ENCODE results near the gene HMGB2.

Gene HMGB2

GRCh38 chr4:173334085-173334890 is at the start of gene HMGB2:
Gene HMGB2, minus strand, starts transcription at chr4:173334358. Its CDS starts 709 bp downstream, at chr4:173333649.
- Mint-ChIP-seq H3K4me1 (peaks cover 26% of the 10 kb centered on the region), H3K27me3 (ENCODE audit: low read depth) (no peaks in the 10 kb centered on the region), H3K4me3 (peak within 1 kb of the TSS; percentile 94 to 98 (median 96)), H3K36me3 (ENCODE audit: low read depth) (peaks cover 27% of the 10 kb centered on the region), H3K27ac (peak within 1 kb of the TSS; percentile 97 to 99 (median 98)), H3K9me3 (no peaks in the 10 kb centered on the region)
- TF ChIP-seq, protein P1, sequence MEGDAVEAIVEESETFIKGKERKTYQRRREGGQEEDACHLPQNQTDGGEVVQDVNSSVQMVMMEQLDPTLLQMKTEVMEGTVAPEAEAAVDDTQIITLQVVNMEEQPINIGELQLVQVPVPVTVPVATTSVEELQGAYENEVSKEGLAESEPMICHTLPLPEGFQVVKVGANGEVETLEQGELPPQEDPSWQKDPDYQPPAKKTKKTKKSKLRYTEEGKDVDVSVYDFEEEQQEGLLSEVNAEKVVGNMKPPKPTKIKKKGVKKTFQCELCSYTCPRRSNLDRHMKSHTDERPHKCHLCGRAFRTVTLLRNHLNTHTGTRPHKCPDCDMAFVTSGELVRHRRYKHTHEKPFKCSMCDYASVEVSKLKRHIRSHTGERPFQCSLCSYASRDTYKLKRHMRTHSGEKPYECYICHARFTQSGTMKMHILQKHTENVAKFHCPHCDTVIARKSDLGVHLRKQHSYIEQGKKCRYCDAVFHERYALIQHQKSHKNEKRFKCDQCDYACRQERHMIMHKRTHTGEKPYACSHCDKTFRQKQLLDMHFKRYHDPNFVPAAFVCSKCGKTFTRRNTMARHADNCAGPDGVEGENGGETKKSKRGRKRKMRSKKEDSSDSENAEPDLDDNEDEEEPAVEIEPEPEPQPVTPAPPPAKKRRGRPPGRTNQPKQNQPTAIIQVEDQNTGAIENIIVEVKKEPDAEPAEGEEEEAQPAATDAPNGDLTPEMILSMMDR (IDR thresholded peaks at IDR 0.05; ENCODE audit: unreplicated experiment in 3 of 3) = no peak

- no peaks in the 10 kb centered on the region for H3K4me1 Mint-ChIP-seq
- H3K9me3 Mint-ChIP-seq = no peaks in the 10 kb centered on the region
- no peaks in the 10 kb centered on the region for H3K27me3 Mint-ChIP-seq (ENCODE audit: low read depth)
- TF ChIP-seq, protein P1 (IDR thresholded peaks at IDR 0.05; ENCODE audit: unreplicated experiment in 3 of 3) = no peak
- no peak overlapping the region for H3K27ac Mint-ChIP-seq
- peaks cover 4% of the 10 kb centered on the region for H3K36me3 Mint-ChIP-seq (ENCODE audit: low read depth)
- H3K4me3 Mint-ChIP-seq = no peak overlapping the region
Measured at GRCh38 chr4:173382349-173382748, 48.2 kb upstream of the HMGB2 start.

DNA sequence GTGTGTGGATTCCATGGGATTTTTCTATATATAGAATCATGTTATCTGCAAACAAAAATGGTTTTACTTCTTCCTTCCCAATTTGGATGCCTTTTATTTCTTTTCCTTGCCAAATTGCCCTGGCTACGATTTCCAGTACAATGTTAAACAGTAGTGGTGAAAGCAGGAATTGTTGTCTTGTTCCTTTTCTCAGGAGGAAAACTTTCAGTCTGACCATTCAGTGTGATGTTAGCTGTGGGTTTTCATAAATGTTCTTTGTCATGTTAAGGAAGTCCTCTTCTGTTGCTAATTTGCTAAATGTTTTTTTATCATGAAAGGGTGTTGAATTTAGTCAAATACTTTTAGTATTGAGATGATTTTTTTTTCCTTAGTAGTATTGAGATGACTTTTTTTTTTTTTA is 47.5 kb upstream of the HMGB2 start:
- H3K27me3 Mint-ChIP-seq (ENCODE audit: low read depth) = no peaks in the 10 kb centered on the region
- no peak overlapping the region for H3K4me3 Mint-ChIP-seq
- no peak overlapping the region for H3K27ac Mint-ChIP-seq
- peaks cover 4% of the 10 kb centered on the region for H3K36me3 Mint-ChIP-seq (ENCODE audit: low read depth)
- no peaks in the 10 kb centered on the region for H3K9me3 Mint-ChIP-seq
- TF ChIP-seq, protein P1 (IDR thresholded peaks at IDR 0.05; ENCODE audit: unreplicated experiment in 3 of 3) = no peak
- no peaks in the 10 kb centered on the region for H3K4me1 Mint-ChIP-seq

GRCh38 chr4:173380987-173381386 is 46.8 kb upstream of the HMGB2 start:
- H3K36me3 Mint-ChIP-seq (ENCODE audit: low read depth) = peaks cover 5% of the 10 kb centered on the region
- H3K4me1 Mint-ChIP-seq = no peaks in the 10 kb centered on the region
- no peaks in the 10 kb centered on the region for H3K9me3 Mint-ChIP-seq
- no peak overlapping the region for H3K4me3 Mint-ChIP-seq
- TF ChIP-seq, protein P1 (IDR thresholded peaks at IDR 0.05; ENCODE audit: unreplicated experiment in 3 of 3) = no peak
- no peak overlapping the region for H3K27ac Mint-ChIP-seq
- no peaks in the 10 kb centered on the region for H3K27me3 Mint-ChIP-seq (ENCODE audit: low read depth)

DNA sequence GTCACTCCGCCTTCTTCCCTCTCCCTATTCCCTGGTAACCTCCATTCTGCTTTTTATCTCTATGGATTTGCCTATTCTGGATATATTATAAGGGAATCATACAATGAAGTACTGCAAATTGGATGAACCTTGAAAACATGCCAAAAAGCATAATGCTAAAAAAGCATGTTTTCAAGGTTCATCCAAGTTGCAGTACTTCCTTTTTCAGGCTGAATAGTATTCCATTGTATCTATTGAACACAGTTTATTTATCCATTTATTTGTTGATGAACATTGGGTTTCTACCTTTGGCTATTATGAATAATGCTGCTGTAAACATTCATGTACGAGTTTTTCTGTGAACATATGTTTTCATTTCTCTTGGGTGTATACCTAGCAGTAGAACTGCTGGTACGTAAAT is 45.8 kb upstream of the HMGB2 start:
- TF ChIP-seq, protein P1 (IDR thresholded peaks at IDR 0.05; ENCODE audit: unreplicated experiment in 3 of 3) = no peak
- H3K36me3 Mint-ChIP-seq (ENCODE audit: low read depth) = peaks cover 9% of the 10 kb centered on the region
- no peak overlapping the region for H3K4me3 Mint-ChIP-seq
- no peaks in the 10 kb centered on the region for H3K9me3 Mint-ChIP-seq
- no peaks in the 10 kb centered on the region for H3K27me3 Mint-ChIP-seq (ENCODE audit: low read depth)
- H3K4me1 Mint-ChIP-seq = no peaks in the 10 kb centered on the region
- no peak overlapping the region for H3K27ac Mint-ChIP-seq

DNA sequence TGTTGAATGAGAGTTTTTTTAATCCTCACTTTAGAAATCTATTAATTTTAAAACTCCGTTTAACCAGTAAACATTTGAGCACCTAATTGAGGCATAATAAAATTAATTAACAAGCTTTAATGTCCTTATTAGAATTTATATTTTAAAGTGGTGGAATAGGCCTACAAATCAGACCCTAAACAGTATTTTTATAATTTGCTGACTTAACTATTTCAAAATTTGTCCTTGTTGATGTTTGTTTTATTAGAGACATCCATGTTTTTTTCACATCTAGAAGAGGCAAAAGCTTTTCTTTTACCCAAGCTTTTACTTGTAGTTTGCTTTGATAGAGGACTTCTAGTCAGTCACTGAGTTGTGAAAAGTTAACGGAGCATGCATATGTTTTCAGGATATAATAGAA is 40.4 kb upstream of the HMGB2 start:
- TF ChIP-seq, protein P1 (IDR thresholded peaks at IDR 0.05; ENCODE audit: unreplicated experiment in 3 of 3) = no peak
- Mint-ChIP-seq H3K27ac (no peak overlapping the region), H3K36me3 (ENCODE audit: low read depth) (peaks cover 19% of the 10 kb centered on the region), H3K4me3 (no peak overlapping the region), H3K9me3 (no peaks in the 10 kb centered on the region), H3K27me3 (ENCODE audit: low read depth) (no peaks in the 10 kb centered on the region), H3K4me1 (peaks cover 6% of the 10 kb centered on the region)

Data from nephron (organoid).